A549 (cell line): ENCODE data around the gene B4GALT2.

Source experiments
- CEBPB ChIP-seq, 2 experiments: fragments of >200 bp in 1 of 2; sonication (Bioruptor Twin) in 1 of 2; formaldehyde crosslinking in 1 of 2; IDR thresholded peaks; 2 replicates each; pipeline ENCODE4 v1.6.1; 2012 to 2016
- E2F6 ChIP-seq: IDR thresholded peaks from 2 replicates; pipeline ENCODE4 v1.6.1; 2012; ENCODE audit warnings: low read depth, borderline replicate concordance
- GATA3 ChIP-seq: IDR thresholded peaks from 2 replicates; pipeline ENCODE4 v1.6.1; 2012; ENCODE audit warnings: borderline replicate concordance
- HDAC2 ChIP-seq: fragments of 200-600 bp; sonication (generic); IDR thresholded peaks from 2 replicates; pipeline ENCODE4 v1.6.1; 2016
- JUN ChIP-seq, 2 experiments: fragments of >200 bp; sonication (Bioruptor Twin); formaldehyde crosslinking; IDR thresholded peaks; 2 replicates in 1 of 2; 3 replicates in 1 of 2; pipeline ENCODE4 v1.6.1; 2016 to 2017
- MAZ ChIP-seq: fragments of 150-350 bp; IDR thresholded peaks from 2 replicates; pipeline ENCODE4 v1.6.1; 2014; ENCODE audit warnings: antibody characterized with exemption, low read depth, low read length, borderline replicate concordance
- POLR2A ChIP-seq: IDR thresholded peaks from 2 replicates; pipeline ENCODE4 v1.6.1; 2012; ENCODE audit warnings: mild to moderate bottlenecking, low read length
- POLR2AphosphoS2 ChIP-seq: conservative IDR thresholded peaks from 2 replicates; pipeline ENCODE4 v1.6.1; 2012; ENCODE audit warnings: low read length, improper control_type of control experiment, inconsistent platforms
- TP53 ChIP-seq: fragments of 250-450 bp; sonication (Bioruptor Pico); IDR thresholded peaks from 2 replicates; pipeline ENCODE4 v1.5.0; 2021; ENCODE audit warnings: mild to moderate bottlenecking, moderate library complexity
- TF ChIP-seq, protein P1 (sequence below): fragments of >200 bp; sonication (Bioruptor Twin); formaldehyde crosslinking; IDR thresholded peaks from 3 replicates; pipeline ENCODE4 v1.5.1; 2016
- TF ChIP-seq, protein P2 (sequence below): IDR thresholded peaks from 2 replicates; pipeline ENCODE4 v1.6.1; 2012

GRCh38 chr1:43953361-43953760 is 25.6 kb upstream of the B4GALT2 start:
- TF ChIP-seq HDAC2 (no peak), E2F6 (no peak), JUN (IDR thresholded peaks at IDR 0.05) (no peak), POLR2A (no peak), MAZ (no peak), TP53 (CRISPR knock-in tag) (no peak), CEBPB (IDR thresholded peaks at IDR 0.05) (no peak), GATA3 (no peak), POLR2AphosphoS2 (no peak)
- TF ChIP-seq, protein P1, sequence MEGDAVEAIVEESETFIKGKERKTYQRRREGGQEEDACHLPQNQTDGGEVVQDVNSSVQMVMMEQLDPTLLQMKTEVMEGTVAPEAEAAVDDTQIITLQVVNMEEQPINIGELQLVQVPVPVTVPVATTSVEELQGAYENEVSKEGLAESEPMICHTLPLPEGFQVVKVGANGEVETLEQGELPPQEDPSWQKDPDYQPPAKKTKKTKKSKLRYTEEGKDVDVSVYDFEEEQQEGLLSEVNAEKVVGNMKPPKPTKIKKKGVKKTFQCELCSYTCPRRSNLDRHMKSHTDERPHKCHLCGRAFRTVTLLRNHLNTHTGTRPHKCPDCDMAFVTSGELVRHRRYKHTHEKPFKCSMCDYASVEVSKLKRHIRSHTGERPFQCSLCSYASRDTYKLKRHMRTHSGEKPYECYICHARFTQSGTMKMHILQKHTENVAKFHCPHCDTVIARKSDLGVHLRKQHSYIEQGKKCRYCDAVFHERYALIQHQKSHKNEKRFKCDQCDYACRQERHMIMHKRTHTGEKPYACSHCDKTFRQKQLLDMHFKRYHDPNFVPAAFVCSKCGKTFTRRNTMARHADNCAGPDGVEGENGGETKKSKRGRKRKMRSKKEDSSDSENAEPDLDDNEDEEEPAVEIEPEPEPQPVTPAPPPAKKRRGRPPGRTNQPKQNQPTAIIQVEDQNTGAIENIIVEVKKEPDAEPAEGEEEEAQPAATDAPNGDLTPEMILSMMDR, result no peak
- TF ChIP-seq, protein P2, sequence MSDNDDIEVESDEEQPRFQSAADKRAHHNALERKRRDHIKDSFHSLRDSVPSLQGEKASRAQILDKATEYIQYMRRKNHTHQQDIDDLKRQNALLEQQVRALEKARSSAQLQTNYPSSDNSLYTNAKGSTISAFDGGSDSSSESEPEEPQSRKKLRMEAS, result no peak
